K562 treated with DMSO at 1 percent for 4 hours (cell line): ENCODE data around the gene VSX1. TPM values are rescaled to one million over a fixed set of nuclear protein-coding genes. Genes with fewer than 3 reads are reported as not detected.

Experiments used
- total RNA-seq: library from RNA; unstranded; fragments of 300-600 nt; gene quantifications from 2 replicates; pipeline ENCODE4 v1.2.3, GENCODE V29; 2022; ENCODE audit not compliant: insufficient read depth

The VSX1 gene
- total RNA-seq = not detected in 2 replicates

DNA sequence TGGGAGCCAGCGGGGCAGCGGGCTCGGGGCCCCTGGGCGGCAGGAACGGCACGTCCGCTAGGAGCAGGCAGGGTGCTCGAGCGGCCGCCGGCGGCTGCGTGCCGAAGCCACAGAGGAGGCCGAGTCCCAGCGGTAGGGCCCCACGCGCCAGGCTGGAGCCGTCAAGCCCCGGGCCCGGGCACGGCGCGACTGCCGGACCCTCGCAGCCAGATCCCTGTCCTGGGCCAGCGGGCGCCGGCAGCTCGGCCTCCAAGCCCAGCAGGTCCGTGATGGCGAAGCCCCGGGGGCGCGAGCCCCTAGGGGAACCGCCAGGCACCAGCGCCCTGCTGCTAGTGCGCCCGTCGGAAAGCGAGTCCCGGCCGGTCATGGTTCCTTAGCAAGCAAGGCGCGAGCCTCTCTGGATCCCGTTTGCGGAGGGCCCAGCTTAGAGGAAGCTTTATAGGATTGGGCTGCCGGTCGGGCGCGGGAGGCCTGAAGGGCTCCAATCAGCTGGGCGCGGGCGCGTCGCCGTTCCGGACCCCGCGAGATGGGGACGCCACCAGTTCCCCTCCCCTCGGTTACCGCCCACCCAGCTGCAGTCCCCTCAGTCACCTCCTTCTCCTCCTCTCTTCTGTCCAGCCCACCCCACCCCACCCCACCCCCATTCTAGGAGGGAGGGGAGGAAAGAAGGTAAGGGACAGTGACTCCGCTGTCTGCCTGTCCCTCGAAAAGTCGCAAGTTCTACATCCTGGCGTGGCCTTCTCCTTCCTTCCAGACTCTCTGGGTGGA lies at the start of gene VSX1:
VSX1 (minus strand) TSS at position 412 of the 768 bp plus-strand sequence; CDS start at position 367, 45 bp downstream.

GRCh38 chr20:25058051-25058846 lies 23.7 kb downstream of the VSX1 start, which contains the start of gene ACSS1:
Gene ACSS1 (minus strand): TSS chr20:25058139. CDS start chr20:25058102, 37 bp downstream.

Other genes with a start within 250 kb of the VSX1 start
- 2.8 TPM in 1 of 2 replicates, not detected in the other for gene CST7, start 132.9 kb downstream of the VSX1 start, total RNA-seq
- gene APMAP, start 89.4 kb downstream of the VSX1 start, total RNA-seq = 15.8 and 16.6 TPM in 2 replicates
- not detected in 2 replicates for gene ACSS1, start 24.0 kb downstream of the VSX1 start, total RNA-seq
- 21.0 and 30.2 TPM in 2 replicates for gene ENTPD6, start 113.6 kb upstream of the VSX1 start, total RNA-seq
- 27.1 and 31.0 TPM in 2 replicates for gene PYGB, start 165.9 kb upstream of the VSX1 start, total RNA-seq